Kidney (tissue), 14 donors: ENCODE measurements around the gene ASB8. TPM values are rescaled to one million over a fixed set of nuclear protein-coding genes. Genes with fewer than 3 reads are reported as not detected.

ENCODE experiments used
- DNase-seq, 5 donors: peaks; one replicate each; pipeline ENCODE4 v3.0.0-alpha.2; 2013 to 2020
- FAIRE-seq: peaks from 2 replicates; lab custom pipeline; 2012; peaks lifted over from hg19 to GRCh38; lab: Jason Lieb, UNC
- H3K27ac ChIP-seq, 2 donors: one replicate each; pipeline ENCODE4 v1.7.0; 2013; ENCODE audit warnings: low read depth in 2 of 2, low read length in 2 of 2, inconsistent platforms in 1 of 2
- H3K27me3 ChIP-seq: one replicate; pipeline ENCODE4 v1.7.1; 2013; ENCODE audit warnings: low read length, inconsistent platforms; ENCODE audit not compliant: control insufficient read depth, insufficient read depth
- H3K36me3 ChIP-seq, 3 donors: one replicate each; pipeline versions ENCODE4 v1.7.0 to v1.7.1; 2013; ENCODE audit warnings: low read length in 3 of 3, control low read depth in 1 of 3, inconsistent platforms in 1 of 3; ENCODE audit not compliant: insufficient read depth in 3 of 3, control insufficient read depth in 2 of 3
- H3K4me1 ChIP-seq, 3 donors: one replicate each; pipeline versions ENCODE4 v1.7.0 to v1.7.1; 2013; ENCODE audit warnings: low read length in 3 of 3, inconsistent platforms in 1 of 3, low read depth in 1 of 3; ENCODE audit not compliant: control insufficient read depth in 2 of 3, insufficient read depth in 2 of 3
- H3K4me3 ChIP-seq, 3 donors: one replicate each; pipeline versions ENCODE4 v1.7.0 to v1.8.1; 2013; ENCODE audit warnings: low read length in 3 of 3, control low read depth in 1 of 3, inconsistent platforms in 1 of 3
- H3K9ac ChIP-seq, 3 donors: one replicate each; pipeline versions ENCODE4 v1.7.0 to v1.7.1; 2013; ENCODE audit warnings: low read length in 3 of 3, control low read depth in 1 of 3, inconsistent platforms in 1 of 3
- H3K9me3 ChIP-seq, 3 donors: one replicate each; pipeline versions ENCODE4 v1.7.0 to v1.7.1; 2013; ENCODE audit warnings: low read length in 3 of 3, control low read depth in 1 of 3, inconsistent platforms in 1 of 3; ENCODE audit not compliant: control insufficient read depth in 2 of 3, insufficient read depth in 1 of 3
- CTCF ChIP-seq: IDR thresholded peaks from 3 replicates; pipeline ENCODE4 v1.5.1; 2012; ENCODE audit warnings: mild to moderate bottlenecking, moderate library complexity, borderline replicate concordance; ENCODE audit not compliant: insufficient read depth; ENCODE audit errors: extremely low read depth
- intact Hi-C: fragments of 100-400 bp; cut with DNase I; formaldehyde crosslinking; loops from one replicate; pipeline ENCODE4 v1.11.1; 2022
- polyA plus RNA-seq: library from polyadenylated mRNA; stranded (reverse); fragments of 350-450 nt; fragmentation: Illumina TruSeq; extraction: RNeasy Lipid Tissue Mini Kit (QIAGEN cat#74804); gene quantifications from one replicate; pipeline ENCODE4 v1.2.3, GENCODE V29; 2014; ENCODE audit warnings: low read depth, low replicate concordance; ENCODE audit not compliant: insufficient read depth
- total RNA-seq: library from RNA; stranded (reverse); fragmentation: NEBNext Ultra II Directional; extraction: Animal tissue kit (Norgen Biotek cat#: 25700); gene quantifications from one replicate; pipeline ENCODE4 v1.2.1, GENCODE V29; 2021
- donor health status: control.
- donor health status: control.
- donor health status: control.
- donor health status: control.
- donor health status: control.
- donor health status: DM: yes; HTN: yes; CAD: no.
- donor health status: Normal renal cell carcinoma (clear cell type).

The ASB8 gene
- total and polyA plus RNA-seq, 2 donors from 2014 or later, result 27.3 to 40.5 TPM

- FAIRE-seq, result no peak
- H3K36me3 ChIP-seq, result no peaks in the 10 kb centered on the region
- intact Hi-C loops, result no loop called here
- peaks cover 0 to 2% (median 0%) of the 10 kb centered on the region in 3 donors for H3K4me1 ChIP-seq
- no peaks in the 10 kb centered on the region for H3K9me3 ChIP-seq
- no peak overlapping the region for H3K4me3 ChIP-seq
- H3K27ac ChIP-seq, result no peak overlapping the region
- no peak for TF ChIP-seq CTCF
- no peak overlapping the region for H3K9ac ChIP-seq
- no peak for DNase-seq
- no peaks in the 10 kb centered on the region for H3K27me3 ChIP-seq
Measured at GRCh38 chr12:48194799-48195201, 37.5 kb upstream of the ASB8 start.

- TF ChIP-seq CTCF, result no peak
- DNase-seq, result no peak
- no peak for FAIRE-seq
- Histone ChIP-seq H3K4me3 (no peak overlapping the region), H3K36me3 (no peaks in the 10 kb centered on the region), H3K9ac (no peak overlapping the region), H3K27me3 (no peaks in the 10 kb centered on the region), H3K27ac (no peak overlapping the region), H3K9me3 (no peaks in the 10 kb centered on the region), H3K4me1 (peaks cover 0 to 2% (median 0%) of the 10 kb centered on the region in 3 donors)
- intact Hi-C loops, result no loop called here
Measured at GRCh38 chr12:48193623-48194022, 36.3 kb upstream of the ASB8 start.

GRCh38 chr12:48192861-48193260 is 35.5 kb upstream of the ASB8 start:
- FAIRE-seq, result no peak
- H3K27ac ChIP-seq, result no peak overlapping the region
- peaks cover 0 to 2% (median 0%) of the 10 kb centered on the region in 3 donors for H3K4me1 ChIP-seq
- DNase-seq, result no peak
- TF ChIP-seq CTCF, result no peak
- H3K4me3 ChIP-seq, result no peak overlapping the region
- H3K9me3 ChIP-seq, result no peaks in the 10 kb centered on the region
- no peaks in the 10 kb centered on the region for H3K36me3 ChIP-seq
- no peaks in the 10 kb centered on the region for H3K27me3 ChIP-seq
- H3K9ac ChIP-seq, result no peak overlapping the region
- intact Hi-C loops, result no loop called here

DNA sequence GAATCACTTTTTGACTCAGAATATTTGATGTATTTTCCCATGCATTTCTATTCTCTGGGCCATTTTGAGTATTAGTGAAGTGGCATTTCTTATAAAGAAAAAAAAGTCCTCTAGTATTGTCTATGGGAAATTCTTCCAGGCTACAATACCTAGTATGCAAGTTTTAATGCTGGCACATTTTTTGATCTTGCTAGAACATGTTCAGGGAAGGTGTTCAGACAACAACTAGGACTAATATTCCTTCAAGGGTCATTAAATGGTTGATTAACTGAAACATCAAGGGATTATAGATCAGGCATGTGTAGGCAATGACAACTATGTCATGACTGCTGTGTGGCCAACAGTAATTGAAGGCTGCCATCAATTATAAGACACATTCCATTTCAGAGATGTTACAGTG is 33.8 kb upstream of the ASB8 start:
- no peak for FAIRE-seq
- intact Hi-C loops, result no loop called here

More for the DNA sequence above, 33.8 kb upstream of the ASB8 start:
- H3K27ac ChIP-seq, result no peak overlapping the region
- H3K27me3 ChIP-seq, result no peaks in the 10 kb centered on the region
- no peaks in the 10 kb centered on the region for H3K4me1 ChIP-seq
- no peaks in the 10 kb centered on the region for H3K9me3 ChIP-seq
- no peak overlapping the region for H3K9ac ChIP-seq
- no peak overlapping the region for H3K4me3 ChIP-seq
- TF ChIP-seq CTCF, result no peak
- H3K36me3 ChIP-seq, result no peaks in the 10 kb centered on the region
- DNase-seq, result no peak
